GM18867 (cell line): ENCODE results near the gene SLC35F3.

ENCODE experiments used
- ATAC-seq: cut with Tn5 transposase; IDR thresholded peaks from one replicate; pipeline ENCODE4 v1.9.1; 2021; ENCODE audit warnings: mild to moderate bottlenecking, moderate library complexity; ENCODE audit not compliant: unreplicated experiment

Gene SLC35F3

DNA sequence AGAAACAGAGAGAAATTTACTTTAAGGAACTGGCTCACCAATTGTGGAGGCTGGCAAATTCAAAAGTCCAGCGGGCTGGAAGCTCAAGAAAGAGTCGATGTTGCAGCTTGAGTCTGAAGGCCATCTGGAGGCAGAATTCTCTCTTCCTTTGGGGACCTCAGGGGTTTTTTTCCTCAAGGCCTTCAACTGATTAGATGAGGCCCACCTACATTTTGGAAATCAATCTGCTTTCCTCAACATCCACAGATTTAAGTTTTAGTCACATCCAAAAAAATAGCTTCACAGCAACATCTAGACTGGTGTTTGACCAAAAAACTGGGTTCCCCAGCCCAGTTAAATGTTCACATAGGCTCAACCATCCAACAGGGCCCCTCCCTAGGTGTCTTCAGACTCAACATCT, 114.9 kb downstream of the SLC35F3 start:
- ATAC-seq = no peak

DNA sequence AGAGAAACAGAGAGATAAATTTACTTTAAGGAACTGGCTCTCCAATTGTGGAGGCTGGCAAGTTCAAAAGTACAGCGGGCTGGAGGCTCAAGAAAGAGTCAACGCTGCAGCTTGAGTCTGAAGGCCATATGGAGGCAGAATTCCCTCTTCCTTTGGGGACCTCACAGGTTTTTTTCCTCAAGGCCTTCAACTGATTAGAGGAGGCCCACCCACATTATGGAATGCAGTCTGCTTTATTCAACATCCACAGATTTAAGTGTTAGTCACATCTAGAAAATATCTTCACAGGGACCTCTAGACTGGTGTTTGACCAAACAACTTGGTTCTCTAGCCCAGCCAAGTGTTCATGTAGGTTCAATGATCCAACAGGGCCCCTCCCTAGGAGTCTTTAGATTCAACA, 117.8 kb downstream of the SLC35F3 start:
- ATAC-seq = no peak

- no peak for ATAC-seq
These were observed 135.1 kb downstream of the SLC35F3 start for GRCh38 chr1:234039603-234040002.

DNA sequence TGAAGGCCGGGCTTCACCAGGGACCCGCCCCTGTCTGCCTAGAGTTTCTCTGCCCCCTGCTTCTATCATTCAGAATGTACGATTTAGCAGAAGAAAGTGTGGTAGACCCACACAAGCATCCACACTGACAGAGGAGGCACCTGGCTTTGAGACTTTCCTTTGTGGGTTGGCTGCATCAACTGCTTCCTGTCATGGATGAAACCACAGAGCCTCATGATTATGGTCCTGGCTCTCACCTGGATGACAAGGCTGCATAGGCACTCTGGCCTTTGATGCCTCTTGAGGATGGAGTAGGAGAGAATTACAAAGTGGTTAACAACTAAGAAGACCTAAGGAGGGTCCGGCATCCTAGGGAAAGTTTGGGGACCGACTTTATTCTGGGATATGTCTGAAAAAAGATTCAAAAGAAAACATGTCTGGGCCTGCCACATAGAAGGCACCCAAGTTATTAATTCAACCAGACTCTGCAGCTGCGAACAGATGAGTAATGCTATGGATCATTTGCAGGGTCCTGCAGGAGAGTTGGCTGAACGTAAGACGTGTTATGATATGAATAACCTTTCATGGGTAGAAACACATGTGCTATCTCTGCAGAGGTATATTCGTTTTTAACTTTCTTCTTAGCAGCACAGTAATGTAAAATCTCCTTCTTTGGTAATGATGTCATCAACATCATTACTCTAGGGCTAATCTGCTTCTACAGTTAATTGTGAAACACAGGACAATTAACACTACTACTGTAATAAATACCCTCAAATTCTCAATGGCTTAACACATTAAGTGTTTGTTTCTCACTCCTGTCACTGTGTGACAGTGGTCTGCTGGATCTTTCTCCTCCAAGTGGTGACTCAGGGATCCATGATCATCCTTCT, 136.2 kb downstream of the SLC35F3 start:
- ATAC-seq = no peak

DNA sequence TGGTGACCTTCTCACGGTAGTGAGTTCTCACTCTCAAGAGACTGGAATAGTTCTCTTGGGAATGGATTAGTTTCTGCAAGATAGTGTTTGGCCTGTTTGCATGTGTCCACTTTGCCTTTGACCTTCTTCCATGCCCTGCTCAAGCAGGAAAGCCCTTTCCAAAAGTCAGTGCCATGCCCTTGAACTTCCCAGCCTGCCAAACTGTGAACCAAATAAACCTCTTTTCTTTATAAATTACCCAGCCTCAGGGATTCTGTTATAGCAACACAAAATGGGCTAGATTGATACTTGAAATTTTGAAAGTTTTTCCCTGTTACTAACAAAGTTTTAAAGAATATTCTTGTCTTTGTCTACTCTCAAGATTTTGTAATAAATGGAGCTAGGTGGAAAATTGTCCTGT, 139.6 kb downstream of the SLC35F3 start:
- no peak for ATAC-seq

DNA sequence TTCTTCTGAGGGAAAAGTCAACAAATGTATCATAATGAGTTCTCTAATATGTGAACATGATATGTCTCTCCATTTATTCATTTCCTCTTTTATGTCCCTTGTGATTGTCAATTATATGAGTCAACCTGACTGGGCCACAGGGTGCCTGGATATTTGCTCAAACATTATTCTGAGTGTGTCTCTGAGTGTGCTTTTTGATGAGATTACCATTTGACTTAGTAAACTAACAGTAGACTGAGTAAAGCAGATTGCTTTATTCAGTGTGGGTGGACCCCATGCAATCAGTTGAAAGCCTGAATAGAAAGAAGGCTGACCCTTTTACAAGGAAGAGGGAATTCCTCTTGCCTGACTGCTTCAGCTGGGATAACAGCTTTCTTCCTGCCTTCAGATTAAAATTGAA, 142.6 kb downstream of the SLC35F3 start:
- no peak for ATAC-seq

DNA sequence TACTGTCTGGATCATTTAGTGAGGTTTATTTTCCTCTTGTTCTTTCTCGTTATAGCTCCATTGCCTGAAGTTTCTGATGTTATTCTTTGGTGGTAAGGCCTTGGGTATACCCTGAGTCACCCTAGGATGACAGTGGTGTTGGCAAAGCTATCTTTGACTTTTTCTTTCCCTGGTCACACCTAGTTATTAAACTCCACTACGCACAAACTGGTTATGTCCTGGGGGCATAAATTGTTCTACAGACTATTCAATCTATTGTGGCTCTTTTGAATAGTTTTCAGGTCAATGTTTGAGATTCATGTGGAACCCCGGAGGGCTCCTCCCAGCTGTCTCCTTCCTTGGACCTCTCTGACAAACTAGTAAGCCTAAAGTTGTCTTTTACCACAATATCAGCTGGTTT, 157.7 kb downstream of the SLC35F3 start:
- ATAC-seq = no peak

- ATAC-seq = no peak
These were observed 161.4 kb downstream of the SLC35F3 start for GRCh38 chr1:234065794-234066447.

- no peak for ATAC-seq
These were observed 163.3 kb downstream of the SLC35F3 start for GRCh38 chr1:234067581-234068337.

DNA sequence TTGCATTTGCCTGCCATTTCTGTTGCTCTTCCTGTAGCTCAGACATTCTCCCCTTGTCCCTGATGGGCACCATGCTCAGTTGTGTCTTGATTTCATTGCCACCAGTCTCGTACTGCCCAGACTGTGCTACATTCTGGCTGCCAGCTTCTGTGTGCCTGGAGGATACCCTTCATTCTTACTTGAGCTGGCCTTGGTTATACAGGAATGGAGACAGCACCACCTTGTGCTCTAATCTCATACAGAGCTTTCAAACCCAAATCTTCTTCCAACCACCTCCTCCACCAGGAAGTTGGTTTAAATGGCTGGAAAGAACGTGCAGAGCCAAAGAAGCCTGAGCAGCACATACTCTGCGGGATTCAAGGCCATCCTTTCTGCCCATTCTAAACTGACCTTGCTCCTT, 165.3 kb downstream of the SLC35F3 start:
- no peak for ATAC-seq

- no peak for ATAC-seq
These were observed 168.3 kb downstream of the SLC35F3 start for GRCh38 chr1:234072793-234073192.

GRCh38 chr1:234078143-234078542, 173.7 kb downstream of the SLC35F3 start:
- ATAC-seq = no peak

DNA sequence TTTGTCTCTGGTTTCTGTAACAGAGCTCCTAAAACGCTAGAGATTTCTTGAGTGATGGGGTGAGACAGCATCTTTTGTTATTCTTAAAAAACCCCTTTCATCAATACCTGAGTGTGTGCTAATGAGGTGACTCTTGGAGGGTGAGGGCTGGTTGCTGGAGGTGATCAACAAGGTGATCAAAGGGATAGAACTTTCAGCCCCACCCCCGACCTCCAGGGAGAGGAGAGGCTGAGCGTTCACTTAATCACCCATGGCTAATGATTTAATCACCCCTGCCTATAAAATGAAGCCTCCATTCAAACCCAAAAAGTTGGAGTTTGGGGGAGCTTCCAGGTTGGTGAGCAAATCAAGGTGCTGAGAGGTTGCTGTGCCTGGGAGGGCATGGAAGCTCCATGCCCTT, 175.4 kb downstream of the SLC35F3 start:
- no peak for ATAC-seq

- no peak for ATAC-seq
These were observed 179.0 kb downstream of the SLC35F3 start for GRCh38 chr1:234083460-234083859.

DNA sequence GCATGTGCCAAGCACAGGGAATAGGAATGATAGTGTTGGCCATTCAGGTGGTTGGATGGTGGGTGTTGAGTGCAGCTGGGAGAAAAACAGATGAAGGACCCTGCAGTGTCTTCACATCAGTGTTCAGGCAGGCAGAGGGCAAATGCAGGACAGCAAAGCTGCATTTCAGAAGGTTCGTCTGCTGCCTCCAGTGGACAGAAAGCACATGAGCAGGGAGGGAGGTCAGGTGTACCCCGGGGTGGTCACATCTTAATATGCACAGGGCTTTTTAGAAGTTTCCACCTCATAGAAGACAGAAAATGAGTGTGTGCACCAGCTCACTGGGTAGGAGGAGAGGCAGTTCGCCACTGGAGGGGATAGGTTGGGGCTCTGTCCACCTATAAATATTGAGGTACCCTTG, 184.9 kb downstream of the SLC35F3 start:
- ATAC-seq = no peak

GRCh38 chr1:234090212-234091064, 186.0 kb downstream of the SLC35F3 start:
- no peak for ATAC-seq

DNA sequence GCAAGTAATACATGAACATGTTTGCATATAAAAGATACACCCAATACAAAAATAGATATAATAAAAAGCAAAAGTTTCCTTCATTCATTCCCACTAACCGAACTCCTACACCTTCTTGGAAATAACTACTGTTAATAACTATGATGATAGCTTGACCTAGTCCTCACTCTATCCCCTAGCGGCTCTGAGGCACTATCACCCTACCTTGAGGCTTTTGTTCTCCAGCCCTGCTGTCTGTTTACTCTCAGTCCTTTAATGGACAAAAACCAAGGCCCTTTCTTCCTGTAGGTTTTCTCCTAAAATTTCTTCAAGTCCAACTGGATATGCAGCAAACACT, 186.6 kb downstream of the SLC35F3 start:
- ATAC-seq = no peak

DNA sequence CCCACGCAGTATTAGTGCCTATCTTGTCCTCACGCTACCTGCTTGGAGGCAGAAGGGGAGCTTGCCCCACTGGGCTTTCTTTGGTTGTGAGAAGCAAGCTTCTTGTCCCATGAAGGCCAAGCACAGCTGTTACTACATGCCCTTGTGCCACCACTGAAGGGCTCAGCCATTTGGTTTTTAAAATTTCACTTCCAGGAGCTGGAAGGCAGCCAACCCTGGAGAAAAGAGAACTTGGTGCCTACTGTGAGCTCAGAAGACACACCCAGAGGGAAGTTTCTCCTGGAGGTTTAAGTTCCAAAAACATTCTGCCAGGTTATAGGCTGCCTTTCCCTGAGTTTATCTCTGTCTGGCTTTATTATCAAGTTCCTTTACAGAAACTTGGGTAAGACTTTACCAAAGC, 187.4 kb downstream of the SLC35F3 start:
- ATAC-seq = no peak

DNA sequence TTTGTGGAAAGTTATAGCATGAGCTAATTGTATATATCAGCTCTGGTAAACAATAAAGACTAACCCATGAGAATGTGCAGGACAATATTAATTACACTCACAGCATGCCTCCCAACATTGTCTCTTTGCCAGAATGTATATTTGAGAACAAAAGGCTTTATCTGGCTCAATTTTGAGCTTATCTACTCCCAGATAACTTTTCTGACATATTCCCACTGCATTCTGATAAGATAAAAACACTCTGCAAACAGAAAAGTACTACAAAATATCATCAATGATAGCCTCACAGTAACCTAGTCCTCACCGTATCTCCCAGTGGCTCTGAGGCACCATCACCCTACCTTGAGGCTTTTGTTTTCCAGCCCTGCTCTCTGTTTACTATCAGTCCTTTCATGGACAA, 188.6 kb downstream of the SLC35F3 start:
- no peak for ATAC-seq

- no peak for ATAC-seq
These were observed 189.3 kb downstream of the SLC35F3 start for GRCh38 chr1:234093741-234094140.

DNA sequence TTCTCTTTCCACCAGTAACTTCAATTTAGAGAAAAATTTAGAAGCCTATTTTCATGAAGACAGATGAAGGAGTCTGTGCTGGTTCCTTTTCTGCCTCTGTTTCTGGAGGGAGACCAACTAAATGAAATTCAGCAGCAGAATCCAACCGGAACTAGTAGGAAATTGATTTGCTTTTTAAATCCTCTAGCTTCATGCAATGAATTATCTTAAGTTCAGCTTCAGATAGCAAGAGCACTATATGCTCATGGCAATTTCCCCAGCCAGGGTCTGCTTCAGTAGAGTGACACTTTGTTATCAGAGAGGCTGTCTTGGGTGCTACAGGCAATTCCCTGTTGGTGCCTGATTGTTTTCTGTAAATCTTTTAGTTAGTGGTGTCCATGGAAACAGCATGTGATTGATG, 189.7 kb downstream of the SLC35F3 start:
- ATAC-seq = no peak
